ENCODE measurements around the gene LRRC8C. TPM values are rescaled to one million over a fixed set of nuclear protein-coding genes. Genes with fewer than 3 reads are reported as not detected.
"Not testable (repeated sequence)": the region's sequence is repeated elsewhere in the genome, so short reads cannot be mapped to it uniquely, and the experiment has no call there.

Gene LRRC8C
- total RNA-seq, 4 donors from 2014 or later = 4.4 to 11.0 (median 8.2) TPM

GRCh38 chr1:89627596-89627962 lies 5.3 kb upstream of the LRRC8C start:
- TF ChIP-seq POLR2A (IDR thresholded peaks at IDR 0.05) = no peak
- no peaks in the 10 kb centered on the region for H3K9me3 ChIP-seq
- H3K4me1 ChIP-seq = no peaks in the 10 kb centered on the region
- intact Hi-C loops (cut with DNase I) = no loop called here
- DNase-seq = no peak
- H3K27ac ChIP-seq = no peak overlapping the region
- H3K36me3 ChIP-seq = no peaks in the 10 kb centered on the region
- H3K27me3 ChIP-seq = no peaks in the 10 kb centered on the region
- H3K4me3 ChIP-seq (replicated peaks in 1 of 3) = no peak overlapping the region

DNA sequence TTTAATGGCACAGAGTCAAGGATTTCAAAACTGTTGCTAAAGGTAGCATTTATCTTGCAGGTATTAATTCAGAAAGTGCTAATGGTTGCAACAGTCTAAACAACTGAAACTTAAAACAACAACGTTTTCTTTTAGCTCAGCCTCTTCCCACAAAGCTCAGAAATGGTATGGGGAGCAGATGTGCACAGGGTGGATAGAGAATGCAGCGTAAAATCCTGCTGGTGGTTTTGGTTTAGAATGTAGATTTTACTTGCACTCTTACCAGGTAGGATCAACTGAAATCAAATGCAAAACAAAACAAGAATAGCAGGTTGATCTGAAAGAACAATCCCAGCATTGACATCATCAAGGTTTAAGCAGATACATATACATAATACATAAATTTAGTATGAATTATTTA lies 3.8 kb upstream of the LRRC8C start:
- TF ChIP-seq POLR2A (IDR thresholded peaks at IDR 0.05) (no peak), CTCF (IDR thresholded peaks at IDR 0.05) (no peak)
- no peaks in the 10 kb centered on the region for H3K36me3 ChIP-seq
- intact Hi-C loops (cut with DNase I) = no loop called here
- WGBS, 2 donors = 76 to 80% methylated on average over 2 of the region's 2 CpGs
- no peak overlapping the region for H3K4me3 ChIP-seq (replicated peaks in 1 of 3)
- no peaks in the 10 kb centered on the region for H3K4me1 ChIP-seq
- no peaks in the 10 kb centered on the region for H3K27me3 ChIP-seq
- DNase-seq = no peak
- no peaks in the 10 kb centered on the region for H3K9me3 ChIP-seq
- H3K27ac ChIP-seq = no peak overlapping the region

DNA sequence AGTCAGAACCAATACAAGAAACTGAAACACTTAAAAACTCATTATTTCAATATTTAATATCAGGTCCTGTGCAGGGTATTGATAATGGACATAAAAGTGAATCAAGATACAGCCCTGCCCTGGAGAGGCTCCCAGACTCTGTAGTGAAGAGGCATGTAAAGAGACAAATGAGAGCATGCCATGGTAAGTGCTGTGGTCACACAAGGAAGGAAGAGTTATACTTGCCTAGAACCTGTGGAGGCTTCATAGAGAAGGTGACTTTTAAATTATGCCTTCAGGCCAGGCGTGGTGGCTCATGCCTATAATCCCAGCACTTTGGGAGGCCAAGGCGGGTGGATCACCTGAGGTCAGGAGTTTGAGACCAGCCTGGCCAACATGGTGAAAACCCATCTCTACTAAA lies 3.3 kb upstream of the LRRC8C start:
- H3K4me1 ChIP-seq; DNase-seq; H3K27me3 ChIP-seq; H3K4me3 ChIP-seq (replicated peaks in 1 of 3); H3K27ac ChIP-seq; H3K36me3 ChIP-seq; H3K9me3 ChIP-seq; intact Hi-C loops (cut with DNase I): not testable (repeated sequence)
- 98 to 100% methylated on average over 2 of the region's 2 CpGs for WGBS, 2 donors

GRCh38 chr1:89630048-89630447 lies 2.9 kb upstream of the LRRC8C start:
- Histone ChIP-seq H3K36me3 (no peaks in the 10 kb centered on the region), H3K9me3 (no peaks in the 10 kb centered on the region), H3K4me3 (replicated peaks in 1 of 3) (no peak overlapping the region), H3K27ac (no peak overlapping the region), H3K4me1 (no peaks in the 10 kb centered on the region), H3K27me3 (no peaks in the 10 kb centered on the region)
- intact Hi-C loops (cut with DNase I) = loop anchor here (5.0 kb wide), 1 partner anchor 132 kb away; no protein-coding TSS in a partner anchor
- WGBS, 2 donors = 96 to 98% methylated on average over 3 of the region's 3 CpGs
- no peak for TF ChIP-seq POLR2A (IDR thresholded peaks at IDR 0.05)
- no peak for TF ChIP-seq CTCF (IDR thresholded peaks at IDR 0.05)
- no peak for DNase-seq

DNA sequence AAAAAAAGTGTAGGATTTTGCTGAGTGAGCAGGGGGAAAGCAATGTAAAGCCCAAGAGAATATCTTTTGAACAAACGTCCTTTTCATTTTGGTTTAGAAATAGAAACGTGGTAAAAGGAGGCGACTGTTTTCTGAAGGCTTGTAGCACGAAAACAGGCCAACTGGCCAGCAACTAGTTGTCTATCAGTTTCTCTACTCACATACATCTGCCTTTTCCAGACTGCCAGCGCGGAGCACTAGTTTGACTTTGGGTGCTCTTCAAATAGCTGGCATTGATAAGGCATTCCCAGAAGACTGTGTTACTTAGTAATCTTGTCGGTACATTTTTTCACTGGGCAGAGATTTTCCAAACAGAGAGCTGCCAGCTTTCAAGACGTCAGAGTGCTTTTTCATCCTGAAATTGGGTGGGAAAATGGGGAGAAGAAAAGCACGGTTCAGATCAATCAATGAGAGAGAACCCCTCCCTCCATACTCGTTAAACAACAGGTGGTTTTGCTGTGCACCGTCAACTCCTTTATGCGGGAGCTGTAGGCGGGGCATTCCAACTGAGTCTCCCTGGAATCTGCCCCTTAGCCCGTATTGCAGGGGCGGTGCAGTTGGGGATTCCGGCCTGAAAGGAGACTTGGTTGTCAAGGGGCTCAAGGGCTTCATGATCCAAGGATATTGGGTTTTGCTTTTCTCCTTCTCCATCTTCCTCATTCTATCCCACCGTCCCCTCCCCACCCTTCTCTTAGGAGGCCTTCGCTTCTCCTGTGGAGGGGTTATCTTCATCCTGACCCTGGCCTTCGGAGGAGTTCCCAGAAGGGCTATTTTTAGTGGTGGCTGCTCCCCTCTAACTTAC lies 884 bp upstream of the LRRC8C start:
- H3K4me1 ChIP-seq = no peaks in the 10 kb centered on the region
- no peaks in the 10 kb centered on the region for H3K36me3 ChIP-seq
- no peak for DNase-seq
- H3K27me3 ChIP-seq = no peaks in the 10 kb centered on the region
- intact Hi-C loops (cut with DNase I) = loop anchor here (5.0 kb wide), 1 partner anchor 130 kb away; no protein-coding TSS in a partner anchor
- TF ChIP-seq POLR2A (IDR thresholded peaks at IDR 0.05) (no peak), CTCF (IDR thresholded peaks at IDR 0.05) (no peak)
- H3K27ac ChIP-seq = peak overlapping the region; percentile 59 to 82 (median 62)
- peak overlapping the region; percentile 71 to 91 (median 72) for H3K4me3 ChIP-seq (replicated peaks in 1 of 3)
- H3K9me3 ChIP-seq = no peaks in the 10 kb centered on the region
- WGBS, 2 donors = 35 to 36% methylated on average over 19 of the region's 19 CpGs

- H3K4me1 ChIP-seq = no peaks in the 10 kb centered on the region
- H3K4me3 ChIP-seq (replicated peaks in 1 of 3) = peak overlapping the region; percentile 70 to 91 (median 72)
- TF ChIP-seq CTCF (IDR thresholded peaks at IDR 0.05) (no peak), POLR2A (IDR thresholded peaks at IDR 0.05) (no peak)
- DNase-seq = peak; percentile 50 to 53
- intact Hi-C loops (cut with DNase I) = loop anchor here (5.0 kb wide), 1 partner anchor 129 kb away; no protein-coding TSS in a partner anchor
- no peaks in the 10 kb centered on the region for H3K9me3 ChIP-seq
- no peaks in the 10 kb centered on the region for H3K27me3 ChIP-seq
- H3K36me3 ChIP-seq = no peaks in the 10 kb centered on the region
- H3K27ac ChIP-seq = peak overlapping the region; percentile 66 to 82 (median 69)
- 0 to 2% methylated on average over 8 to 19 of the region's 57 CpGs for WGBS, 2 donors
Measured at GRCh38 chr1:89633248-89633799, 404 bp downstream of the LRRC8C start.

Measured in thyroid gland (tissue), 4 donors.